Measurements from ENCODE around the gene TNFSF15. TPM values are rescaled to one million over a fixed set of nuclear protein-coding genes. Genes with fewer than 3 reads are reported as not detected.
A peak's percentile ranks its signal among the peaks of the same experiment; 100 is the strongest.

Gene TNFSF15
- total and polyA plus RNA-seq, 2 donors (not counting 3 experiments of a cell fraction or from before 2014, with no cell fraction given), result 8.4 to 14.3 TPM

DNA sequence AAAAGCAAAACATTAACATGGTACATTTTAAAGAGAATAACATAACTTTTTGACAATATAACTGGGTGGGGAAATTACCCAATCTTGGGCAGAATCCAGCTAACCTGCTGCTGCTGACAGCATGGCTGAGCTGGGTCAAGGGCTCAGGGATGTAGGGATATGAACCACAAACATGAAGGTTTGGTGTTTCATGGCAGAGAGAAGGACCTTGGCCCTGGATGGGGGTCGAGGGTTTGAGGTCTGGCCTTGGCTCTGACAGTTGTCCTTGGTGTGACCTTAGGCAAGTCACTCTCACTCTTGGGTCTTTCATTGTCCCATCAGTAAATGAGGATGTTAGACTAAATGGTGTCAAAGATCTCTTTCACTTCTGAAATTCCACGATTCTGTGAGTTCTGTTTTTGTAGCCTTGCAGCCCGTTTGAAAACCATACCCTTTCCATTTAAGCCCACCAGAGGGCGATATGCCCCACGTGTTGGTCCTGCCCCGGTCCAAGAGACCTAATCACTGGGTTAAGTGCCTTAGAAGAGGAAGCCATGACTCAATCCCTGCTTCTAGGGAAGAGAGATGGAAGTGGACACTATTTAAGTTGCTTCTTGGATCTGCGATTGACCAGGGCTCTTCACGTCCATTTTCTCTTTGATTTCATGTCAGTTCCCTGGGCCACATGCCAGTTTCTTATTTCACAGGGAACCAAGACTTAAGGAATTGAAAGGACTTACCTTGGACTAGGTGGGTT is 67.1 kb downstream of the TNFSF15 start:
- Histone ChIP-seq H3K27ac (ENCODE audit: insufficient read depth, low read depth, low read length) (peak overlapping the region; percentile 23), H3K9me1 (replicated peaks; ENCODE audit: control insufficient read depth, extremely low read depth, insufficient read depth, low read length) (no peaks in the 10 kb centered on the region), H3K9me3 (replicated peaks; ENCODE audit: control insufficient read depth, insufficient read depth, low read length) (no peaks in the 10 kb centered on the region), H3K4me1 (ENCODE audit: control insufficient read depth, extremely low read depth, insufficient read depth, low read length) (peaks cover 4% of the 10 kb centered on the region), H2AFZ (ENCODE audit: low read depth, low read length) (peak overlapping the region; percentile 29), H3K4me3 (replicated peaks in 1 of 3; ENCODE audit: insufficient read depth in 1 of 3, low read depth in 1 of 3, low read length in 3 of 3) (no peak overlapping the region), H3K36me3 (ENCODE audit: control insufficient read depth in 2 of 2, extremely low read depth in 1 of 2, insufficient read depth in 2 of 2, low read length in 2 of 2) (no peaks in the 10 kb centered on the region), H3K27me3 (ENCODE audit: control insufficient read depth in 2 of 2, insufficient read depth in 2 of 2, low read length in 2 of 2) (no peaks in the 10 kb centered on the region), H3K9ac (replicated peaks; ENCODE audit: extremely low read depth, insufficient read depth, low read length) (no peak overlapping the region), H4K20me1 (replicated peaks; ENCODE audit: control insufficient read depth, extremely low read depth, insufficient read depth, low read length) (no peaks in the 10 kb centered on the region), H3K4me2 (ENCODE audit: insufficient read depth, low read length) (no peak overlapping the region), H3K79me2 (ENCODE audit: control insufficient read depth, insufficient read depth, low read length) (no peaks in the 10 kb centered on the region)
- peak; percentile 97 for FAIRE-seq
- intact Hi-C loops (cut with micrococcal nuclease), result loop anchor here (1.0 to 2.0 kb wide), 9 partner anchors 41 to 334 kb away; partner anchors contain the start of genes TEX48 and TNFSF15
- DNase-seq (ENCODE audit: low read depth, low spot score), result peak; percentile 89
- dilution Hi-C loops (cut with MboI; ENCODE audit: extremely low pct_ligation_motif_present, low sequenced_read_pairs), result no loop called here
- CTCF ChIA-PET, result interaction anchor here (0.7 to 12.2 kb wide), 12 partner anchors 58 to 333 kb away, joined by 3 to 301 read pairs (median 4); partner anchors contain the start of gene TNFSF15
- POLR2A ChIA-PET, result no interaction called here
- TF ChIP-seq, protein P1, sequence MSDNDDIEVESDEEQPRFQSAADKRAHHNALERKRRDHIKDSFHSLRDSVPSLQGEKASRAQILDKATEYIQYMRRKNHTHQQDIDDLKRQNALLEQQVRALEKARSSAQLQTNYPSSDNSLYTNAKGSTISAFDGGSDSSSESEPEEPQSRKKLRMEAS (IDR thresholded peaks at IDR 0.05; ENCODE audit: insufficient read depth, insufficient read length), result peak; percentile 29
- no peak for TF ChIP-seq POLR2A (IDR thresholded peaks at IDR 0.05; ENCODE audit: low read depth, low read length)
- TF ChIP-seq EZH2 (IDR thresholded peaks at IDR 0.05; ENCODE audit: borderline replicate concordance, low read depth, low read length, severe bottlenecking), result no peak
- TF ChIP-seq JUN (IDR thresholded peaks at IDR 0.05; ENCODE audit: borderline replicate concordance, insufficient read depth, insufficient read length, low read depth), result peak; percentile 61
- TF ChIP-seq POLR2AphosphoS5 (IDR thresholded peaks at IDR 0.05; ENCODE audit: insufficient read depth, low read depth, low read length), result peak; percentile 20
- TF ChIP-seq, protein P2, sequence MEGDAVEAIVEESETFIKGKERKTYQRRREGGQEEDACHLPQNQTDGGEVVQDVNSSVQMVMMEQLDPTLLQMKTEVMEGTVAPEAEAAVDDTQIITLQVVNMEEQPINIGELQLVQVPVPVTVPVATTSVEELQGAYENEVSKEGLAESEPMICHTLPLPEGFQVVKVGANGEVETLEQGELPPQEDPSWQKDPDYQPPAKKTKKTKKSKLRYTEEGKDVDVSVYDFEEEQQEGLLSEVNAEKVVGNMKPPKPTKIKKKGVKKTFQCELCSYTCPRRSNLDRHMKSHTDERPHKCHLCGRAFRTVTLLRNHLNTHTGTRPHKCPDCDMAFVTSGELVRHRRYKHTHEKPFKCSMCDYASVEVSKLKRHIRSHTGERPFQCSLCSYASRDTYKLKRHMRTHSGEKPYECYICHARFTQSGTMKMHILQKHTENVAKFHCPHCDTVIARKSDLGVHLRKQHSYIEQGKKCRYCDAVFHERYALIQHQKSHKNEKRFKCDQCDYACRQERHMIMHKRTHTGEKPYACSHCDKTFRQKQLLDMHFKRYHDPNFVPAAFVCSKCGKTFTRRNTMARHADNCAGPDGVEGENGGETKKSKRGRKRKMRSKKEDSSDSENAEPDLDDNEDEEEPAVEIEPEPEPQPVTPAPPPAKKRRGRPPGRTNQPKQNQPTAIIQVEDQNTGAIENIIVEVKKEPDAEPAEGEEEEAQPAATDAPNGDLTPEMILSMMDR (IDR thresholded peaks at IDR 0.05; ENCODE audit: extremely low read depth in 1 of 2, insufficient read depth in 1 of 2, low read depth in 1 of 2, low read length in 2 of 2), result peak; percentile 69 to 90
- TF ChIP-seq FOS (IDR thresholded peaks at IDR 0.05; ENCODE audit: borderline replicate concordance, insufficient read depth, low read length), result peak; percentile 77
- TF ChIP-seq MYC (IDR thresholded peaks at IDR 0.05; ENCODE audit: low read depth, low read length), result no peak
- no TSS peak for BruUV-seq (replicated peaks)
